GM21737 (cell line): ENCODE data around the gene ARHGEF19.

ENCODE experiments used
- ATAC-seq: cut with Tn5 transposase; IDR thresholded peaks from one replicate; pipeline ENCODE4 v1.9.1; 2021; ENCODE audit warnings: mild to moderate bottlenecking, moderate library complexity; ENCODE audit not compliant: unreplicated experiment

The ARHGEF19 gene

GRCh38 chr1:16184557-16185303 is 27.7 kb downstream of the ARHGEF19 start:
- no peak for ATAC-seq

GRCh38 chr1:16183765-16184556 is 28.5 kb downstream of the ARHGEF19 start:
- ATAC-seq = no peak

DNA sequence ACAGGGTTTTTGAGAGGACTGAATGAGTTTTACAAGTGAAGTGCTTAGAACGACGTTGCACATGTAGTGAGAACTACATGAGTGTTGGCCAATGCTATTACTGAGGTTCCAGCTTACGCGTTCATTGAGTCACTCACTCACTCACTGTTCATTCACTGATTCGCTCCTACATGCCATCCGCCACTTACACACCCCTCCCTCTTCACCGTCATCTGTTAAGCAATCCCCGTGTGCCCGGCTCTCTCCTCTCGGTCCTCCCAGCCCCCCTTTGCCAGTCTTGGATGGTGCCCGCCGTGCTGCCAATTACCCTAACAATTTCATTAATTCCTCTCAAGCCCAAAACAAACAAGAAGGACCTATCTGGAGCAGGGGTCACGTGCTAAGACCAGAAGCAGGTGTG is 29.3 kb downstream of the ARHGEF19 start:
- no peak for ATAC-seq

GRCh38 chr1:16181887-16182719 is 30.3 kb downstream of the ARHGEF19 start:
- no peak for ATAC-seq

DNA sequence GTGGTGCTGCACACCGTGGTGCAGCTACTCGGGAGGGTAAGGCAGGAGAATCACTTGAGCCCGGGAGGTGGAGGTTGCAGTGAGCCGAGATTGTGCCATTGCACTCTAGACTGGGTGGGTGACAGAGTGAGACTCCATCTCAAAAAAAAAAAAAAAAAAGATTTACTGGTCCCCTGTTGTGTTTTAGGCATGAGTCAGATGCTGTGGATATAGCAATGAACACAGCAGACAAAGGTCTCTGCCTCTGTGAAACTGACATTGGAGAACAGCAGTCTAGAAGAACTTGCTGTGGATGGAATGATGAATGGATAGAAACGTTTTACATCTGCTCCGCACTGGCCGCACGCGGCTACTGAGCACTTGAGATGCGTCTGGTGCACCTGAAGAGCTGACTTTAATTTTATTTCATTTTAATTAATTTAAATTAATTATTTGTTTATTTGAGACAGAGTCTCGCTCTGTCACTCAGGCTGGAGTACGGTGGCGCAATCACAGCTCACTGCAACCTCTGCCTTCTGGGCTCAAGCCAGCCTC is 32.1 kb downstream of the ARHGEF19 start:
- no peak for ATAC-seq

DNA sequence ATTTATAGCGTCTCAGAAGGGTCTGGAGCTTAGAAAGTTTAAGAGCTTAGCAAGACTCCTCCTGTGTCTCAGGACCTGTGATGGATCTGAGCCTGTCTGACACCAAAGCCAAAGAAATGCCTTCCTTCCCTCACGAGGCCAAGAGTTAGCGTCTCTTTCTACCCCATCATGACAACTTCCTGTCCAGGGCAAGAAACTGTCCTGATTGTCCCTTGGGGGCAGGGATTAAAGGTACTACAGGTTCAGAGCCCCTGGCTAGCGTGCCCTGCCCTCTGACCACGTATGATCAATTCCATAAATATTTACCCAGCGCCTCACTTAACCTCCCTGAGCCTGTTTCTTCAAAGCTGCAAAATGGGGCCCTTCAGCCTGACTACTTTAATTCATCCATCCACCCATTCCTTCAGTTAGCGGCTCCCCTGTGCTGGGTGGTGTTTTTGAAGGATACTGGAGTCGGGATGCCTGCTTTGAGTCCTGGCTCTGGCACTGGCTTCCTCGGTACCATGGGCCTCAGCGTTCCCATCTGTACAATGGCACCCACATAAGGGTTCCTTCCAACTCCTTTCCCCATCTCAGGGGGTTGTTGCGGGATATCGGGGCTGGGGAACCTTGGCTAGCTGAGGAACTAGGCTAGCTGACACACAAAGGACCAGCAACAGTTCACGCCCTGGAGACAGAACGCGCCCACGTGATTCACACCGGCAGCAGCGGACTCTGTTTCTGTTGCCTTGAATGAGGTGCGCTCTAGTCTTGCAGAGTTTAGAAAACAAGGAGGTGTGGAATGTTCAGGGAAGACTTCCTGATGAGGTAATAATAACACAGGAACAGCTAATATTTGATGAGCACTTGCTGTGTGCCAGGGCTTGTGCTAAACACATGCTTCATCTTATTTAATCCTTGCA is 33.6 kb downstream of the ARHGEF19 start:
- ATAC-seq = no peak

- ATAC-seq = no peak
Measured at GRCh38 chr1:16177306-16177705, 35.1 kb downstream of the ARHGEF19 start.

- ATAC-seq = no peak
Measured at GRCh38 chr1:16176653-16177052, 35.8 kb downstream of the ARHGEF19 start.

- no peak for ATAC-seq
Measured at GRCh38 chr1:16175610-16176553, 36.6 kb downstream of the ARHGEF19 start.

DNA sequence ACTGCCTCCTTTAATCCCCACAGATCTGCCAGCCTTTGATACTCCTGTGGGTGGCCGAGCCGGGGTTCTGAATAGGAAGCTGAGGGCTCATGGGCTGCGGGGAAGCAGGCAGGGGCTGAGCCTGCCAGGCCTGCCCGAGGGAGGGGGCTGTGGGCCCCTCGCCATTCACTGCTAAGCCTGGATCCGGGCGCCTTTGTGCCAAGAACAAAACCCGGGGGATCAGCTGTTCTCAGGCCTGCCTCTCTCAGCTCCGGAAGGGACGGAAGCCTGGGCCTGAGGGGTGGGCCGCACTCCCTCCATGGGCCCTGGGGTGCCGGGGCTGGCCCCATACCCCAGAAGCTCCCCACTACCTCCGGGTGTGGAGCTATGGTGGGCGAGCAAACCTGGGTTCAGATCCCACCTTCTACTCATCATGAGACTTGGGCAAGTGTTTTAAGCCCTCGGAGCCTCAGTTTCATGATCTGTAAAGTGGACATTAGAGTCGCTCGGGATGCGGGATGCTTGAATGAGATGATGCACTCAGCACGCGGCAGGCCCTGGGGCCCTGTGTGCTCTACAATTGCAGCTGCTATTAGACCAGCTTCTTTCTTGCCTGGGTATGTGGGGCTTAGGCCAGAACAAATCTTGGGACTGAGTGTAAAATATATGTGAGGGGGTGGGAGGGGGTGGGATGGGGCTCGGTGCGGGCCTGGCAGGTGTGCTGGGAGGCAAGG is 37.4 kb downstream of the ARHGEF19 start:
- ATAC-seq = no peak

- no peak for ATAC-seq
Measured at GRCh38 chr1:16174261-16174868, 38.1 kb downstream of the ARHGEF19 start.

GRCh38 chr1:16173447-16174260 is 38.8 kb downstream of the ARHGEF19 start:
- ATAC-seq = no peak

DNA sequence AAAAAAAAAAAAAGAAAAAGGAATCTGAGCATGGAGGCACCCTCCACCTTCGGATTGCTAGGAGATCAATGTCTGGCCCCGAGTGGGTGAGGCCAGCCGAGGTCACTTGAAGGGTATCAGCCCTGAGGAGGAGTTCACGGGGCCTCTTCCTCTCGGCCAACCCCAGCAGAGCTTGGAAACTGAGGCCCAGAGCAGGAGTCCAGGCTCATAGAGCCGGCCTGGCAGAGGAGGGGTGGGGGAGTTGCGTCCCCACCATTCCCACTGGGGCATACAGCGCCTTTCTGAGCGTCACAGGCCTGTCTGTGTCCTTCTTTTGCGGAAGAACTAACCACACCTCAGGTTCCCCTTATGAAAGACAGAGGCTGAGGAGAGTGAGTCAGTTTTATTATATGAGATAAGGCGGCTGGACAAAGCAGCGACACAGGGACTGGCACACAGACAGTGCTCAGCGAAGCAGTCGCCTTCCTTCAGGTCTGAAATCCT is 39.4 kb downstream of the ARHGEF19 start:
- ATAC-seq = no peak

GRCh38 chr1:16172218-16172830 is 40.1 kb downstream of the ARHGEF19 start:
- ATAC-seq = no peak

GRCh38 chr1:16171314-16172151 is 40.9 kb downstream of the ARHGEF19 start:
- no peak for ATAC-seq

DNA sequence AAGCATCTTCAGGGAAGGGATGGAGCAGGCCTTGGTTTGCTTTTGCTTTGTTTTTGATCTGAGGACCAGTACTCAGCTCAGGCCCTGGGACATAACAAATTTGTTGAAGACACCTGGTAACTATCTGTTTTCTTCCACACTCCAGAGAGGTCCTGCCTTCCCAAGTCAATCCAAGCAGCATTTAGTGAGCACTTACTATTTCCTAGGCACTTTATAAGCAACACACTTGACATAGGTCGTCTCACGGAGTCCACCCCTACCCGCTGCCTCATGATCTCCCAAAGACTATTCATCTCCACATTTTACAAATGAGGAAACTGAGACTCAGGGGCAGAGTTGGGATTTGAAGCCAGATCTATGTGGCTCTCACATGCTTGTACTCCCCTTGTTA is 42.2 kb downstream of the ARHGEF19 start:
- no peak for ATAC-seq
